HEK293T (cell line): ENCODE results near the gene EDIL3.

Experiments used
- CTBP1 ChIP-seq: fragments of 450-650 bp; IDR thresholded peaks from 2 replicates; pipeline ENCODE4 v1.6.1; 2016; ENCODE audit warnings: borderline replicate concordance
- ELF4 ChIP-seq: fragments of 450-650 bp; IDR thresholded peaks from 2 replicates; pipeline ENCODE4 v1.6.1; 2017; ENCODE audit warnings: antibody characterized with exemption
- FOXA1 ChIP-seq: fragments of 450-650 bp; IDR thresholded peaks from 2 replicates; pipeline ENCODE4 v1.6.1; 2016; ENCODE audit warnings: mild to moderate bottlenecking
- HDGF ChIP-seq: fragments of 450-650 bp; IDR thresholded peaks from 2 replicates; pipeline ENCODE4 v1.6.1; 2017; ENCODE audit warnings: antibody characterized with exemption, borderline replicate concordance
- L3MBTL2 ChIP-seq: fragments of 450-650 bp; conservative IDR thresholded peaks from 2 replicates; pipeline ENCODE4 v1.6.1; 2016; ENCODE audit warnings: mild to moderate bottlenecking
- LEF1 ChIP-seq: fragments of 450-650 bp; IDR thresholded peaks from 2 replicates; pipeline ENCODE4 v1.6.1; 2017; ENCODE audit warnings: mild to moderate bottlenecking, borderline replicate concordance
- SP1 ChIP-seq: fragments of 450-650 bp; IDR thresholded peaks from 2 replicates; pipeline ENCODE4 v1.6.1; 2017
- SUZ12 ChIP-seq: fragments of 450-650 bp; IDR thresholded peaks from 2 replicates; pipeline ENCODE4 v1.6.1; 2016; ENCODE audit warnings: mild to moderate bottlenecking
- TARDBP ChIP-seq: fragments of 450-650 bp; IDR thresholded peaks from 2 replicates; pipeline ENCODE4 v1.6.1; 2016
- TF ChIP-seq, protein P1 (sequence below): fragments of 450-650 bp; IDR thresholded peaks from 2 replicates; pipeline ENCODE4 v1.6.1; 2016

GRCh38 chr5:84086511-84086910 is 298.2 kb downstream of the EDIL3 start:
- TF ChIP-seq FOXA1: no peak
- no peak for TF ChIP-seq LEF1
- TF ChIP-seq, protein P1, sequence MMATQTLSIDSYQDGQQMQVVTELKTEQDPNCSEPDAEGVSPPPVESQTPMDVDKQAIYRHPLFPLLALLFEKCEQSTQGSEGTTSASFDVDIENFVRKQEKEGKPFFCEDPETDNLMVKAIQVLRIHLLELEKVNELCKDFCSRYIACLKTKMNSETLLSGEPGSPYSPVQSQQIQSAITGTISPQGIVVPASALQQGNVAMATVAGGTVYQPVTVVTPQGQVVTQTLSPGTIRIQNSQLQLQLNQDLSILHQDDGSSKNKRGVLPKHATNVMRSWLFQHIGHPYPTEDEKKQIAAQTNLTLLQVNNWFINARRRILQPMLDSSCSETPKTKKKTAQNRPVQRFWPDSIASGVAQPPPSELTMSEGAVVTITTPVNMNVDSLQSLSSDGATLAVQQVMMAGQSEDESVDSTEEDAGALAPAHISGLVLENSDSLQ: no peak
- no peak for TF ChIP-seq HDGF
- TF ChIP-seq ELF4: no peak
- TF ChIP-seq SUZ12: no peak
- TF ChIP-seq TARDBP: no peak
- no peak for TF ChIP-seq L3MBTL2
- no peak for TF ChIP-seq SP1
- no peak for TF ChIP-seq CTBP1
